Measurements from ENCODE around the gene GTSE1. TPM values are rescaled to one million over a fixed set of nuclear protein-coding genes. Genes with fewer than 3 reads are reported as not detected.

GTSE1 gene
- polyA plus RNA-seq, 3 donors = 0.04 TPM; not detected in 2

GRCh38 chr22:46369716-46370583, 73.3 kb downstream of the GTSE1 start:
- H3K36me3 Mint-ChIP-seq = no peaks in the 10 kb centered on the region
- Histone ChIP-seq H3K27me3 (ENCODE audit: control insufficient read depth in 2 of 2, insufficient read depth in 2 of 2, low read length in 2 of 2) (peaks cover 0 to 22% of the 10 kb centered on the region in 2 donors), H3K9me3 (replicated peaks in 1 of 2; ENCODE audit: control insufficient read depth in 1 of 2, insufficient read depth in 1 of 2, low read length in 2 of 2) (no peaks in the 10 kb centered on the region), H3K4me3 (replicated peaks in 1 of 3; ENCODE audit: low read depth in 2 of 3, low read length in 3 of 3) (no peak overlapping the region), H3K4me1 (ENCODE audit: control insufficient read depth in 1 of 2, insufficient read depth in 2 of 2, low read length in 2 of 2) (no peaks in the 10 kb centered on the region), H3K27ac (ENCODE audit: low read depth in 1 of 2, low read length in 2 of 2) (no peak overlapping the region), H3K4me2 (replicated peaks; ENCODE audit: extremely low read depth, low read length, poor library complexity, severe bottlenecking) (no peak overlapping the region), H2AFZ (ENCODE audit: insufficient read depth, low read depth, low read length, poor library complexity, severe bottlenecking) (no peak overlapping the region), H3K79me2 (ENCODE audit: insufficient read depth, low read length) (no peaks in the 10 kb centered on the region), H4K20me1 (ENCODE audit: insufficient read depth, low read length) (no peaks in the 10 kb centered on the region), H3K9ac (ENCODE audit: insufficient read depth, low read length, poor library complexity, severe bottlenecking) (no peak overlapping the region), H3K36me3 (replicated peaks in 1 of 2; ENCODE audit: control insufficient read depth in 1 of 2, insufficient read depth in 2 of 2, low read length in 2 of 2) (no peaks in the 10 kb centered on the region)
- TF ChIP-seq, protein P1, sequence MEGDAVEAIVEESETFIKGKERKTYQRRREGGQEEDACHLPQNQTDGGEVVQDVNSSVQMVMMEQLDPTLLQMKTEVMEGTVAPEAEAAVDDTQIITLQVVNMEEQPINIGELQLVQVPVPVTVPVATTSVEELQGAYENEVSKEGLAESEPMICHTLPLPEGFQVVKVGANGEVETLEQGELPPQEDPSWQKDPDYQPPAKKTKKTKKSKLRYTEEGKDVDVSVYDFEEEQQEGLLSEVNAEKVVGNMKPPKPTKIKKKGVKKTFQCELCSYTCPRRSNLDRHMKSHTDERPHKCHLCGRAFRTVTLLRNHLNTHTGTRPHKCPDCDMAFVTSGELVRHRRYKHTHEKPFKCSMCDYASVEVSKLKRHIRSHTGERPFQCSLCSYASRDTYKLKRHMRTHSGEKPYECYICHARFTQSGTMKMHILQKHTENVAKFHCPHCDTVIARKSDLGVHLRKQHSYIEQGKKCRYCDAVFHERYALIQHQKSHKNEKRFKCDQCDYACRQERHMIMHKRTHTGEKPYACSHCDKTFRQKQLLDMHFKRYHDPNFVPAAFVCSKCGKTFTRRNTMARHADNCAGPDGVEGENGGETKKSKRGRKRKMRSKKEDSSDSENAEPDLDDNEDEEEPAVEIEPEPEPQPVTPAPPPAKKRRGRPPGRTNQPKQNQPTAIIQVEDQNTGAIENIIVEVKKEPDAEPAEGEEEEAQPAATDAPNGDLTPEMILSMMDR (IDR thresholded peaks at IDR 0.05) = no peak
- H3K4me1 Mint-ChIP-seq = peaks cover 14% of the 10 kb centered on the region
- H3K27ac Mint-ChIP-seq = no peak overlapping the region
- DNase-seq = no peak
- H3K4me3 Mint-ChIP-seq = no peak overlapping the region
- peaks cover 10 to 30% (median 25%) of the 10 kb centered on the region in 3 donors for H3K27me3 Mint-ChIP-seq (ENCODE audit: low read depth in 3 of 3)
- intact Hi-C loops (cut with micrococcal nuclease) = no loop called here
- 95% methylated on average over 19 of the region's 25 CpGs for WGBS (ENCODE audit: insufficient coverage)
- H3K9me3 Mint-ChIP-seq = peaks cover 0 to 7% (median 0%) of the 10 kb centered on the region in 7 donors

DNA sequence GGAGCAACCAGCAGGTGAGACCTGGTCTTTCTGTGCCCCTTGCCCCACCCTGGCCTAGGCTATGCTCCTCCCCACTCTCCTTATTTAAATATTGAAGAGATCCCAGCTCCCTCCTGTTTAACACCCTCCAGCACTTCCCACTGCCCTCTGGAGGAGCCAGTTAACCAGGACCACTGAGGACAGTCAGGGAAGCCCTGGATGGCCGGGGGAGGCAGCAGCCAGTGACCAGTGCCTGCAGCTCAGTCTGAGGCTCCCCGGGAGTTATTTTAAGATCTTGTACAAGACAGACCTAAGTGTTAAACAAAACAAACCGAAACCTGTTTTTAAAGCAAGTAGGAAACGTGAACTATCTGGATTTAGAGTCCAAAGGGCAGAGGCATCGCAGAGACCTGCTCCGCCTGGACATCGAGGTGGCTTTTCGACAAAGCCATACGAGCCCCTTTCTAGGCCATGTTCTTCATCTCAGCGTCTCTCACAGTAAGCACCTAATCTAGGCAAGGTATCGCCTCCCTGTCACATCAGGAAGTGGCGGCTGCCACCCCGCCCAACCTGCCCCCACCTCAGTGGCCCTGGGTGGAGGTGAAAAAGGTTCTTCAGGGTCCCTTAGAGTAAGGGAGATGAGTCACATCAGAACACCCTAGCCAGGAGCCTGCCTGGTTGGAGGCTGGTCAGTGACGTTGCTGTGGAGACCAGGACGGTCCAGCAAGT, 74.1 kb downstream of the GTSE1 start:
- Histone ChIP-seq H3K4me1 (ENCODE audit: control insufficient read depth in 1 of 2, insufficient read depth in 2 of 2, low read length in 2 of 2) (no peaks in the 10 kb centered on the region), H4K20me1 (ENCODE audit: insufficient read depth, low read length) (no peaks in the 10 kb centered on the region), H3K4me2 (replicated peaks; ENCODE audit: extremely low read depth, low read length, poor library complexity, severe bottlenecking) (no peak overlapping the region), H3K9ac (ENCODE audit: insufficient read depth, low read length, poor library complexity, severe bottlenecking) (no peak overlapping the region), H3K9me3 (replicated peaks in 1 of 2; ENCODE audit: control insufficient read depth in 1 of 2, insufficient read depth in 1 of 2, low read length in 2 of 2) (peaks cover 0 to 6% of the 10 kb centered on the region in 2 donors), H3K4me3 (replicated peaks in 1 of 3; ENCODE audit: low read depth in 2 of 3, low read length in 3 of 3) (no peak overlapping the region), H3K27me3 (ENCODE audit: control insufficient read depth in 2 of 2, insufficient read depth in 2 of 2, low read length in 2 of 2) (peaks cover 0 to 22% of the 10 kb centered on the region in 2 donors), H3K27ac (ENCODE audit: low read depth in 1 of 2, low read length in 2 of 2) (no peak overlapping the region), H3K36me3 (replicated peaks in 1 of 2; ENCODE audit: control insufficient read depth in 1 of 2, insufficient read depth in 2 of 2, low read length in 2 of 2) (no peaks in the 10 kb centered on the region), H2AFZ (ENCODE audit: insufficient read depth, low read depth, low read length, poor library complexity, severe bottlenecking) (no peak overlapping the region), H3K79me2 (ENCODE audit: insufficient read depth, low read length) (no peaks in the 10 kb centered on the region)
- peaks cover 0 to 3% of the 10 kb centered on the region in 2 donors for H3K36me3 Mint-ChIP-seq
- TF ChIP-seq, protein P1 (IDR thresholded peaks at IDR 0.05) = no peak
- H3K9me3 Mint-ChIP-seq = peaks cover 4 to 14% (median 8%) of the 10 kb centered on the region in 7 donors
- intact Hi-C loops (cut with micrococcal nuclease) = no loop called here
- no peak overlapping the region for H3K27ac Mint-ChIP-seq
- peaks cover 14% of the 10 kb centered on the region for H3K4me1 Mint-ChIP-seq
- peaks cover 14 to 34% (median 27%) of the 10 kb centered on the region in 3 donors for H3K27me3 Mint-ChIP-seq (ENCODE audit: low read depth in 3 of 3)
- DNase-seq = no peak
- H3K4me3 Mint-ChIP-seq = no peak overlapping the region
- WGBS (ENCODE audit: insufficient coverage) = 95% methylated on average over 8 of the region's 15 CpGs
